NCI-H446 (cell line): Measurements from ENCODE around the gene KCNIP4.

Experiments
- DNase-seq, 2 experiments: peaks; one replicate each; lab custom pipeline; 2025; lab: John Stamatoyannopoulos, UW

The KCNIP4 gene

DNA sequence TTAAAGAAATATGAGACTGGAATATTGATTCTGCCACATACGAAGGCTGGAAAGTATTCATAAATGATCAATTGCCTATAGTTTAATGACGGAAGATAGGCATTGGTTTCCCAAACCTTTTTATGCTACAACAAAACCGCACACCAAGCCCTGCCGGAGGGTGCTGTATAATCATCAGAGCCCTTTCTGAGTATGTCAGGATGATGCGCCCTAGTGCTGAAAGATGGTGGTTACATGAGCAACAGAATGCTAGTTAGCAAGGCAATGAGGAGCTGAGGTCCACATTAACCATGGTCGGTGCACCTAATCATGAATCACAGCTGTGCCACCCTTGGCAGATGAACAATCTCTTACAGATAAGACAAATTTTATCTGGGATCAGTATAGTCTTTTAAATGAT, 757.3 kb downstream of the KCNIP4 start:
- no peak for DNase-seq

- no peak for DNase-seq
Observed at GRCh38 chr4:21184788-21185187, 763.8 kb downstream of the KCNIP4 start.

- DNase-seq: no peak
Observed at GRCh38 chr4:21181716-21182115, 766.9 kb downstream of the KCNIP4 start.

DNA sequence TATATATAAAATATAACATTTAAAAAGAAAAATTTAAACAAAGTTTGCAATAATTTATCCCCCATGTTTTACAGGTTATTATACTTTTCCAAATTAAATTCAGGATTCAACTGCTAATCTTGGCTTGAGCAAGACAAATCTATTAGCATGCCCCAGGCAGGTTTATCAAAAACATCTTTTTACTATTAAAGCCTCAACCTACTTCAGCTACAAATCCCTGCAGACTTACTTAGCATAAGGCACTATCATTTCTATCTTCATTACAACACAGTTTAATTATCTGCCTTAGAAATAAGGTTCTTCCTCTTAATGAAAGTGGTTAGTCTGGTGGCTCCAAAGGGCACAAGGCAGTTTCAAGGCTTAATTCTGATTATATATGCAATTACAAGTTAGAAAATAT, 770.7 kb downstream of the KCNIP4 start:
- no peak for DNase-seq

GRCh38 chr4:21177092-21177491, 771.5 kb downstream of the KCNIP4 start:
- DNase-seq: no peak

- DNase-seq: no peak
Observed at GRCh38 chr4:21167711-21168110, 780.9 kb downstream of the KCNIP4 start.

GRCh38 chr4:21155367-21155766, 793.2 kb downstream of the KCNIP4 start:
- no peak for DNase-seq

DNA sequence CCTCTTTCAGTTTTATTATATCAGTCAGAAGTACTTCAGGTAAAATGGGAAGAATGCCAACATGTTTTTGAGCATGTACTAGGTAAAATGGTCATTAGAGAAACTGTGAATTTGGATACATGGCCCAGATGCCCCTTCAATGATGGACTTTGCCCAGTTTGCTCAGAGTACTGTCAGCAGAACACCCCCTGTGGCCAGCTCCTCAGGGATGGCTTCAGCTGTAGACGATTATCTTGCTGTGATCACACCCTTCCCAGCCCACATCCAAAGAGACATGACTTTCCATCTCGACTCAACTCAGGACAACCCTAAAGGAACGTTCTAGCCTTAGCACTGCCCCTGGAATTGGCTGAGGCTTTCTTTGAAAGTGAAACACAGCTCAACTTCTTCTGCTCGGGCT, 809.2 kb downstream of the KCNIP4 start:
- no peak for DNase-seq

GRCh38 chr4:21136051-21136630, 812.4 kb downstream of the KCNIP4 start:
- DNase-seq: no peak

GRCh38 chr4:21134994-21135393, 813.6 kb downstream of the KCNIP4 start:
- no peak for DNase-seq

DNA sequence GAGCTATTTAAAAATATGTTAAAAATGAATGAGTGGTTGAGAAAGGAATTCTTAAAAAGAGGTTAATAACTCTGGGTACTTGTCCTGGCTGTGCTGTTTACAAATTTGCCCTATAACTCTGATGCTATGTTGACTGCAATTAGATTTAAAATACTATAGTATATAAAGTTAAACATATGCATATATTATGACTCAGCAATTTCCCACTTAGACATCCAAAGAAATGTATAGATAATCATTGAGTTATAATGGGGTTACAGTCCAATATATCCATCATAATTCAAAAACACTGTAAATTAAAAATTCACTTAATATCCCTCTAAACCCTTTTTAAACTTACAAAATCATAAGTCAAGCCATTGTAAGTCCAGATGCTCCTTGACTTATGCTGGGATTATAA, 818.0 kb downstream of the KCNIP4 start:
- DNase-seq: no peak

GRCh38 chr4:21126014-21126512, 822.5 kb downstream of the KCNIP4 start:
- DNase-seq: no peak

GRCh38 chr4:21118301-21118700, 830.3 kb downstream of the KCNIP4 start:
- DNase-seq: no peak

GRCh38 chr4:21117541-21118180, 830.9 kb downstream of the KCNIP4 start:
- DNase-seq: no peak

- DNase-seq: no peak
Observed at GRCh38 chr4:21113496-21114223, 834.9 kb downstream of the KCNIP4 start.

GRCh38 chr4:21102667-21103066, 845.9 kb downstream of the KCNIP4 start:
- no peak for DNase-seq

DNA sequence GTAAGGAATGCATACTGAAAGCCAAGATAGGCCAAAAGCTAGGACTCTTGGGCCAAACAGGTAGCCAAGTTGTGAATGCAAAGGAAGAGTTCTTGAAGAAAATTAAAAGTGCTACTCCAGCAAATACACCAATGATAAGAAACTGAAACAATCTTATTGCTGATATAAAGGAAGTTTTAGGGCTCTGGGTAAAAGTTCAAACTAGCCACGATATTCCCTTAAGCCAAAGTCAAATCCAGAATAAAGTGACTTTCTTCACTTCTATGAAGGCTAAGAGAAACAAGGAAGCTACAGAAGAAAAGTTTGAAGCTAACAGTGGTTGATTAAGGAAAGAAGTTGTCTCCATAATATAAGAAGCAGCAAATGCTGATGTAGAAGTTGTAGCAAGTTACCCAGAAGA, 850.7 kb downstream of the KCNIP4 start:
- no peak for DNase-seq

DNA sequence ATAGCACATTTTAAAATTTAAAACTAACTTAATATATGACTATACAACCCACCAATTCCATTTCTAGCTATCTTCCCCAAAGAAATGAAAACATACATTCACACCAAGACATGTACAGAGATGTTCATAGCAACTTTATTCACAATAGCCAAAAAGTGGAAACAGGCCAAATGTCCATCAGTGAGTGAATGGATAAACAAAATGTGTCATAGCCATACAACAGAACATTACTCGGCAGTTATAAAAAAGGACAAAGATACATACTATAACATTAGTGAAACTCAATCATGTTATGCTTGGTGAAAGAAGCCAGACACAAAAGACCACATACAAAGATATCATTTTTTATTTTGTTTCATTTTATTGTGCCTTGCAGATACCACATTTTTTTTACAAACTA, 851.5 kb downstream of the KCNIP4 start:
- DNase-seq: no peak

DNA sequence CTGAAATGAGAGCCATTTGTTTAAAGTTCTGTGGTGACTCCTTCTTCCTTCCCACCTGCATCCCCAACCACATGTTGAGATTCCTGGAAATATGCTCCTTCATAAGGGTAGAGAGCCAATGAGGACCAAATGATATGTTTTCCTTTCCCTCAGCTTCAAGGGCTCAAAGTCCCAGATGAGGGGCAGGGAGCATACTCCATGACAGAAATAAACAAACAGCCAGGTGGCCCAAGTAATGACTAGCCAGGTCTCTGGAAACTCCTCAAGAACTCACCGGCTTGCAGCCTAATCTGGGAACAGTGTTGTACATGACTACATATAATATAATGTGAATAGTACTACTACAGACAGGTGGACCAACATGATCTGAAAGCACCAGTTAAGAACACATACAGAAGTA, 856.0 kb downstream of the KCNIP4 start:
- no peak for DNase-seq

- no peak for DNase-seq
Observed at GRCh38 chr4:21090094-21090666, 858.4 kb downstream of the KCNIP4 start.

DNA sequence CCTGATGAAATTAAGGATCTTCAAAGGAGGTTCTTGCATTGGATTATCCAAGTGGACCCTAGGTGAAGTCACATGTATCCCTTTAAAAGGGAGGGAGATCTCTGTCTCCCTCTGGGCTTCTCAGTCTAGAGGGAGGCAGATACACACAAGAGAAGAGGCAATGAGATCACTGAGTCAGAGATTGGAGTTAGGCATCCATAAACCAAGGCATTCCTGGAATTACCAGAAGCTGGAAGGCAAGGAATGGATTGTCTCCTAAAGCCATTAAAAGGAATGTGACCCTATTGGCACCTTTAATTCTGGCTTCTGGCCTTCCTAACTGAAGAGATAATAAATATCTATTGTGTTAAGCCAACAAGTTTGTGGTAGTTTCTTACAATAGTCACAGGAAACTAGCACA, 865.2 kb downstream of the KCNIP4 start:
- no peak for DNase-seq

DNA sequence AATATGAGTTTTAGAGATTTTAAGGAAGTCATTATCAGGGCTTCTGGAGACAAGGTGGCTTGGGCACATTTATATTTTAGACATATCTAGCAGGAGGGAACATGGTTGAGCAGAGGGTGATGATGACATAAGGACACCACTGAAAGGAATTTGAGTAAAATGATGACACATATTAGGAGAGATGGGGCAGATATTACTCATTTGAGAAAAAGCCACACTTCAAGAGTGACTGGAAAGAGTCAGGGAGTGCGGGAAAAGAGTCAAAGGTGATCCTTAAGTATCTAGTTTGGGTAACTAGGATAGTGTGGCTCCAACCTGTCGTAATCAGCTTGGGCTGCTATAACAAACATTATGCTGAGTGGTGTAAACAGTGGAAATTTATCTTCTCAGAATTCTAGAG, 870.6 kb downstream of the KCNIP4 start:
- DNase-seq: no peak

DNA sequence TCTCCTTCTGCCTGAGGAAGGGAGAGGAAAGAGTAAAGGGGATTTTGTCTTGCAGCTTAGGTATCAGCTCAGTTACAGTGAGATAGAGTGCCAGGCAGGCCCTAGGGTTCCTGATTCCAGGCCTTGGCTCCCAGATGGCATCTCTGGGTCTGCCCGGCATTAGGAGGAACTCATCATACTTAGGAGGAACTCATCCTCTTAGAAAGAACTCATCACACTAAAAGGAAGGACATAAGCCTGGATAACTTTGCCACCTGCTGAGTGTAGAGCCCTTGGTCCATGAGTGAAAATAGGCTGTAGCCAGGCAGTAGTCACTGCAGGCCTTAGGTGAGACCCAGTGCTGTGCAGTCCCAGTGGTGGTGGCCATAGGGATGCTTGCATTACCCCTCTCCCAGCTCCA, 881.2 kb downstream of the KCNIP4 start:
- DNase-seq: no peak
